Left lung (tissue), 10 donors: ENCODE data around the gene SSC5D. TPM values are rescaled to one million over a fixed set of nuclear protein-coding genes. Genes with fewer than 3 reads are reported as not detected.

Source experiments
- ATAC-seq: fragments of 200-7000 bp; cut with Tn5 transposase; one replicate; pipeline ENCODE4 v1.9.1; 2020; ENCODE audit warnings: moderate library complexity
- DNase-seq, 4 donors: peaks; one replicate each; pipeline ENCODE4 v3.0.0-alpha.2; 2013 to 2020
- H3K27ac ChIP-seq, 2 donors: fragments of 200-600 bp; sonication (generic) in 1 of 2; one replicate each; pipeline versions ENCODE4 v1.5.0 to v1.8.0; 2020 to 2021
- H3K27me3 ChIP-seq, 2 donors: fragments of 200-600 bp; sonication (generic) in 1 of 2; one replicate each; pipeline versions ENCODE4 v1.5.0 to v1.8.0; 2020 to 2021
- H3K36me3 ChIP-seq, 2 donors: fragments of 200-600 bp; sonication (generic) in 1 of 2; one replicate each; pipeline versions ENCODE4 v1.5.0 to v1.8.0; 2020 to 2021
- H3K4me1 ChIP-seq, 2 donors: fragments of 200-600 bp; one replicate each; pipeline ENCODE4 v1.8.0; 2021
- H3K4me3 ChIP-seq, 2 donors: fragments of 200-600 bp; sonication (generic) in 1 of 2; one replicate each; pipeline versions ENCODE4 v1.5.0 to v1.8.0; 2020 to 2021; ENCODE audit warnings: mild to moderate bottlenecking in 1 of 2
- H3K9me3 ChIP-seq, 2 donors: fragments of 200-600 bp; sonication (generic) in 1 of 2; one replicate each; pipeline versions ENCODE4 v1.5.0 to v1.8.0; 2020 to 2021
- intact Hi-C, 2 donors: fragments of 100-400 bp; cut with DNase I; formaldehyde crosslinking; loops; one replicate each; pipeline versions ENCODE4 v1.11.2 to v1.14.2; 2022
- polyA plus RNA-seq, 6 donors: library from polyadenylated mRNA; unstranded; fragments of 120-200 nt; gene quantifications; one replicate each; pipeline ENCODE4 v1.2.1, GENCODE V29; 2013; ENCODE audit not compliant: insufficient read length in 6 of 6
- total RNA-seq, 2 donors: library from RNA; stranded (reverse); fragmentation: NEBNext Ultra II Directional; extraction: Animal tissue kit (Norgen Biotek cat#: 25700); gene quantifications; one replicate each; pipeline ENCODE4 v1.2.1, GENCODE V29; 2021
- TF ChIP-seq, protein P1 (sequence below), 2 donors: fragments of 200-600 bp; sonication (generic) in 1 of 2; IDR thresholded peaks; one replicate each; pipeline versions ENCODE4 v1.5.0 to v1.8.0; 2021; ENCODE audit warnings: antibody characterized with exemption in 2 of 2
- donor health status: DM: no; HTN: yes; CAD: no.
- donor health status: DM: no; HTN: no; CAD: no.

The SSC5D gene
- total and polyA plus RNA-seq, 8 donors, result 4.1 to 45.9 (median 8.0) TPM

GRCh38 chr19:55454787-55455243, 33.4 kb upstream of the SSC5D start:
- H3K9me3 ChIP-seq, result no peaks in the 10 kb centered on the region
- H3K4me3 ChIP-seq, result no peak overlapping the region
- peaks cover 19 to 26% of the 10 kb centered on the region in 2 donors for H3K27me3 ChIP-seq
- intact Hi-C loops, result no loop called here
- DNase-seq, result peak in 1 of 4 donors; percentile 80
- peak; percentile 29 for ATAC-seq
- peaks cover 2 to 18% of the 10 kb centered on the region in 2 donors for H3K4me1 ChIP-seq
- H3K36me3 ChIP-seq, result peaks cover 0 to 8% of the 10 kb centered on the region in 2 donors
- TF ChIP-seq, protein P1, sequence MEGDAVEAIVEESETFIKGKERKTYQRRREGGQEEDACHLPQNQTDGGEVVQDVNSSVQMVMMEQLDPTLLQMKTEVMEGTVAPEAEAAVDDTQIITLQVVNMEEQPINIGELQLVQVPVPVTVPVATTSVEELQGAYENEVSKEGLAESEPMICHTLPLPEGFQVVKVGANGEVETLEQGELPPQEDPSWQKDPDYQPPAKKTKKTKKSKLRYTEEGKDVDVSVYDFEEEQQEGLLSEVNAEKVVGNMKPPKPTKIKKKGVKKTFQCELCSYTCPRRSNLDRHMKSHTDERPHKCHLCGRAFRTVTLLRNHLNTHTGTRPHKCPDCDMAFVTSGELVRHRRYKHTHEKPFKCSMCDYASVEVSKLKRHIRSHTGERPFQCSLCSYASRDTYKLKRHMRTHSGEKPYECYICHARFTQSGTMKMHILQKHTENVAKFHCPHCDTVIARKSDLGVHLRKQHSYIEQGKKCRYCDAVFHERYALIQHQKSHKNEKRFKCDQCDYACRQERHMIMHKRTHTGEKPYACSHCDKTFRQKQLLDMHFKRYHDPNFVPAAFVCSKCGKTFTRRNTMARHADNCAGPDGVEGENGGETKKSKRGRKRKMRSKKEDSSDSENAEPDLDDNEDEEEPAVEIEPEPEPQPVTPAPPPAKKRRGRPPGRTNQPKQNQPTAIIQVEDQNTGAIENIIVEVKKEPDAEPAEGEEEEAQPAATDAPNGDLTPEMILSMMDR (IDR thresholded peaks at IDR 0.05), result peak; percentile 19 to 41
- H3K27ac ChIP-seq, result no peak overlapping the region

- ATAC-seq, result no peak
These were observed 32.5 kb upstream of the SSC5D start for GRCh38 chr19:55455576-55456235.

GRCh38 chr19:55456347-55456746, 31.9 kb upstream of the SSC5D start:
- intact Hi-C loops, result no loop called here
- Histone ChIP-seq H3K4me1 (peaks cover 6 to 31% of the 10 kb centered on the region in 2 donors), H3K9me3 (no peaks in the 10 kb centered on the region), H3K4me3 (no peak overlapping the region), H3K27me3 (peaks cover 17 to 18% of the 10 kb centered on the region in 2 donors), H3K27ac (no peak overlapping the region), H3K36me3 (peaks cover 0 to 8% of the 10 kb centered on the region in 2 donors)
- no peak for ATAC-seq
- TF ChIP-seq, protein P1 (IDR thresholded peaks at IDR 0.05), result no peak
- DNase-seq, result no peak

More at GRCh38 chr19:55455576-55456235, 32.5 kb upstream of the SSC5D start:
- no peak overlapping the region for H3K4me3 ChIP-seq
- TF ChIP-seq, protein P1 (IDR thresholded peaks at IDR 0.05), result no peak
- peaks cover 6 to 27% of the 10 kb centered on the region in 2 donors for H3K4me1 ChIP-seq
- H3K9me3 ChIP-seq, result no peaks in the 10 kb centered on the region
- intact Hi-C loops, result no loop called here
- no peak overlapping the region for H3K27ac ChIP-seq
- H3K27me3 ChIP-seq, result peaks cover 19 to 24% of the 10 kb centered on the region in 2 donors
- DNase-seq, result no peak
- peaks cover 0 to 8% of the 10 kb centered on the region in 2 donors for H3K36me3 ChIP-seq

GRCh38 chr19:55457683-55458457, 30.4 kb upstream of the SSC5D start:
- Histone ChIP-seq H3K4me3 (no peak overlapping the region), H3K4me1 (peaks cover 6 to 23% of the 10 kb centered on the region in 2 donors), H3K27ac (no peak overlapping the region), H3K27me3 (peaks cover 2 to 3% of the 10 kb centered on the region in 2 donors), H3K36me3 (peaks cover 0 to 8% of the 10 kb centered on the region in 2 donors), H3K9me3 (no peaks in the 10 kb centered on the region)
- no peak for ATAC-seq
- TF ChIP-seq, protein P1 (IDR thresholded peaks at IDR 0.05), result no peak
- intact Hi-C loops, result no loop called here
- no peak for DNase-seq

DNA sequence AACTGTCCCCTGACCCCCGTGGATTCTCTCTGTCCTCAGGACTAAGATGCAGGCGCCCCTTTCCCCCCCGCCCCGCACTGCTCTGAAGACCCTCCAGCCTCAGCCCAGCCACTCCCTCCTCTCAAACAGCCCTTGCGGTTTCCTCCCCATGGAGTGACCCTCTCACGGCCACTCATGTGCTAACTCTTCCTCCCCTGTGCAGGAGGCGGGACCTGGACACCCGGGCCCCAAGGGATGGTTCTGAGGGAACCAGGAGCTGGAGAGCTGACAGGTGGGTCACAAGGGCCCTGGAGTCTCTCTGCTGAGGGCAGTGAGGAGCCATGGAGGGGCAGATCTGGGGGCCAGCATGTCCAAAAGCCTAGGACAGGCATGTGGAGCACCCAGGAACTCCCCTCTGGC, 28.7 kb upstream of the SSC5D start:
- Histone ChIP-seq H3K9me3 (no peaks in the 10 kb centered on the region), H3K4me3 (peak overlapping the region in 1 of 2 donors; percentile 66), H3K27ac (no peak overlapping the region), H3K36me3 (peaks cover 0 to 8% of the 10 kb centered on the region in 2 donors), H3K4me1 (peaks cover 6 to 23% of the 10 kb centered on the region in 2 donors), H3K27me3 (no peaks in the 10 kb centered on the region)
- intact Hi-C loops, result no loop called here
- ATAC-seq (no peak), DNase-seq (no peak)
- TF ChIP-seq, protein P1 (IDR thresholded peaks at IDR 0.05), result no peak
